Effector CD8-positive, alpha-beta T cell (primary cell): Measurements from ENCODE around the gene NR2C2AP.
"Not testable (repeated sequence)": the region's sequence is repeated elsewhere in the genome, so short reads cannot be mapped to it uniquely, and the experiment has no call there.

Experiments used
- DNase-seq: peaks from one replicate; lab custom pipeline; 2025; lab: John Stamatoyannopoulos, UW

NR2C2AP gene

DNA sequence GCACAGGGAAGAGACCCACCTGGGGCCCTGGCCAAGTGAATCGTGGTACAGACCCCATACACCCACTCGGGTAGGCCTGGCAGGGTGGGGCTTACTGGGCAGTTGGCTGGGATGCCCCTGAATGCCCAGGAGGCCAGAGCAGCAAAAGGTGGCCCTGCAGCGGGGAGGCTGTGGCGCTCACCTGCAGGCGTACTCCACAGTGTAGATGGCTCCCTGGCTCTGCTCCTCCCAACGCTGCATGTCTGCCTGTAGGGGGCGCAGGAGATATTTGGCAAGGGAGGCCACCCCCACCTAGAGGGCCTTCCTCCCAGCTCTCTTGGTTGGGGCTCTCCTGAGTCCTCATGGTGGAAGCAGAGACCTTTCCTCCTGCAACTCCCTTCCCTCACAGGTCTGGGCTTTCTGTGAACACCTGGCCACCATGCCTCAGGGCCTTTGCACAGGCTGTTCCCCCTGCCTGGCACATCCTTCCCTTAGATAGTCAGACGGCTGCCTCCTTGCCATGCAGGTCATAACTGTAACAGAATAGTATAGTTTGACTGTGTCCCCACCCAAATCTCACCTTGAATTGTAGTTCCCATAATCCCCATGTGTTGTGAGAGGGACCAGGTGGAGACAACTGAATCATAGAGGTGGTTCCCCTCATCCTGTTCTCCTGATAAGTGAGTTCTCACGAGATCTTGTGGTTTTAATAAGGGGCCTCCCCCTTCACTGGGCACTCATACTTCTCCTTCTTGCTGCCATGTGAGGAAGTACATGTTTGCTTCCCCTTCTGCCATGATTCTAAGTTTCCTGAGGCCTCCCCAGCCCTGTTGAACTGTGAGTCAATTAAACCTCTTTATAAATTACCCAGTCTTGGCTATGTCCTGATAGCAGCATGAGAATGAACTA is 17.1 kb downstream of the NR2C2AP start:
- peak; percentile 52 for DNase-seq

DNA sequence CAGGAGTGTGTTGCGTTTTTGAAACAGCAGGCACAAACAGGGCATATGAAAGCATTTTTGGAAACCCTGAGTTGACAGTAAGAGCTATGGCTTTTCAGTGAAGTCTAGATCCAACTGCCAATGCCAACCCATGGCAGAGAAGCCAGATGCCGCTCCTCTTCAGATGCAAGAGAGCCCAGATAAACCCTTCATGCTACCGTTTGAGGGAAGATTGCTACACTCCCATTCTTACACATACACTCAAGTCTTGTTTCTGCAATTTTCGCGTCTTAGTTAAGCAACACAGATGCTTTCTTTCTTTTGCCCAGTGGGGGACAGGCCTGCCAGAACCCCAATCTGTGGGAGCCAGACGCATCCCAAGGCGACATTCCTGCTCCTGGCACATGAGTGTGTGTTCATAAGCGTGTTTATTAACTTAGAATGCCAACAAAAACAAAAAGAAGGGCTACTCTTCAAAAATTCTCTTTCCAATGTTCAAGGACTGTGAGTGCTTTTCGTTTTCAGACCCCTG is 21.7 kb downstream of the NR2C2AP start:
- DNase-seq, result no peak

DNA sequence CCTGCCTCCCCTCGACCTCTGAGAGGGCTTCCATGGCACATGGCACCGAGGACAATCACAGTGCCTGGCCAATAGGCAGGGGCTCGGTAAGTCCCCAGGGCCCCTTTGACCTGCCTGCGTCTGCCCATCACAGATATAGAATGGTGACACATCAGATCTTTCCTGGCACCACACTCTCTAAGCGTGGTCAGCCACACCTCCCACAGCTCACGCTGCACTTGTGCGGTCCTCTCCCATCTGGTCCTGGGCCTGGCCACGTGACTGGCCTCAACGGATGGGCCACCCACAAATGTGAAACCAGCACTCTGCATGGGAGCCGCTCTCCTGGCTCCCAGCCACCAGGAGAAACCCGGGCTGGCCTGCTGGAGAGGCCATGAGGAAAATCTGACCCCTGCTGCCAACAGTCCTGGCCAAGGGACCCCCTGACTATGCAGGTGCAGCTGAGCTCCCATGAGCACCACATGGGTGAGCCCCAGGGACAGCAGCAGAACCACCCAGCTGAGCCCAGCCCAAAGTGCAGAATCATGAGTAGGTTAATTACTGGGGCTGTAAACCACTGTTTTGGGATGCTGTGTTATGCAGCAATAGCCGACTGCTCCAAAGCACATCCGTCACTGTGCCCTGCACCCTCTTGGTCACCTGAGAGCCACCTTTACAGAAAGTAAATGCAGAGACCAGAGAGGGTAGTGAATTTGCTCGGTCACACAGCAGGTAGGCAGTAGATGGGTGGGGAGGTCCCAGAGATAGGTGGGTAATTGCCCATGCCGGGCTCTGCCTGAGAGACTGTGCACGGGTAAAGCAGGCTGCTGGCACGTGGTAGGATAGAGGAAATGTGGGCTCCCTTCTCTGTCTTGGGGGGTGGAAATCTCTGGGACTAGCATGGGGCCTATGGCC is 23.4 kb downstream of the NR2C2AP start:
- no peak for DNase-seq

DNA sequence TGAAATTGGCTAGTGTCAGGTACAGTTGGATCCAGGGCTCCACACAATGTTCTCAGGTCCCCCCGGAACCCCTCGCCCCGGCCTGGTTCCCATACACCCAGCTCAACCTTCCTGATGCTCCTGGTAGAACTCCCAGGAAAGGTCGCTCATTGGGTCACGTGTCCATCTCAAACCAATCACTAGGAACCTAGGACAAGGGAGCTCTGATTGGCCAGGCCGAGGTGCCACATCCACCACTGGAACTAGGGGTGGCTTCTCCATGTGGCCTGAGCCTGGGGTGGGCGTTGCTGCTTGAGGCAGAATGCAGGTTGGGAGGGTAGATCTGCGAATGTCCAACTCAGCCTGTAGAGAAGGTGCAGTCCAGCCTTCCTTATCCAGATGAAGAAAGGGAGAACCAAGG is 26.3 kb downstream of the NR2C2AP start:
- no peak for DNase-seq

GRCh38 chr19:19173243-19173642 is 30.0 kb downstream of the NR2C2AP start:
- not testable (repeated sequence) for DNase-seq

DNA sequence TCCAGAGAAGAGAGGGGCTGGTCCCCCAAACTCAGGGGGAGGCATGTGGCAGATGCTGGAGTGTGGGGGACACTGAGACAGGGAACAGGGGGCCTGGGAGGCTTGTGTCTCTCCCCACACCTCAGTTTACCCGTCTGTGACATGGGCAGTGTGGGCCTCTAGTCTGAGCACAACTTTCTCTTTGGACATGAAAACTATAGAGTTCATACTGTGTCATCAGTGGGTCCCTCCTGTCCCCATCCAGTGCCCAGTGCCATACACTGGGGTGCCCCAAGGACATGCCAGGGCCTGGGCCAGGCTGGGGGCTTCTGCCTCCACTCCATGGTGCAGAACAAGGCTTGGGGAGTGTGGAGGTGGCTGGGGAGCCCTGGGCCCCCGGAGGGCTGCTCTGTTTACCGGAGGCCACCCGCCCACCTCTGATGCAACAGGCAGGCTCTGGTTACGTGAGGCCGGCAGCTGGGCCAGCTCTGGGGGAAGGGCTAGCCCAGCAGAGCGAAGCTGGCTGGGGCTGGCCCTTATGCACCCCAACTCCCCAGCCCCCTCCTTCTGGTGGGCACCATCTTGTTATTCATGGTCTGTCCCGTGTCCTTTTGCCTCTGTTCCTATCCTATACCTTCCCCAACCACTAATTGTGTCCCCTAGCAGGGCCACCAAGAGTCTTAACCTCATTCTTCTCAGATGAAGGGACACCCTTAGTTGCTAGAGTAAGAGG is 31.2 kb downstream of the NR2C2AP start:
- no peak for DNase-seq

DNA sequence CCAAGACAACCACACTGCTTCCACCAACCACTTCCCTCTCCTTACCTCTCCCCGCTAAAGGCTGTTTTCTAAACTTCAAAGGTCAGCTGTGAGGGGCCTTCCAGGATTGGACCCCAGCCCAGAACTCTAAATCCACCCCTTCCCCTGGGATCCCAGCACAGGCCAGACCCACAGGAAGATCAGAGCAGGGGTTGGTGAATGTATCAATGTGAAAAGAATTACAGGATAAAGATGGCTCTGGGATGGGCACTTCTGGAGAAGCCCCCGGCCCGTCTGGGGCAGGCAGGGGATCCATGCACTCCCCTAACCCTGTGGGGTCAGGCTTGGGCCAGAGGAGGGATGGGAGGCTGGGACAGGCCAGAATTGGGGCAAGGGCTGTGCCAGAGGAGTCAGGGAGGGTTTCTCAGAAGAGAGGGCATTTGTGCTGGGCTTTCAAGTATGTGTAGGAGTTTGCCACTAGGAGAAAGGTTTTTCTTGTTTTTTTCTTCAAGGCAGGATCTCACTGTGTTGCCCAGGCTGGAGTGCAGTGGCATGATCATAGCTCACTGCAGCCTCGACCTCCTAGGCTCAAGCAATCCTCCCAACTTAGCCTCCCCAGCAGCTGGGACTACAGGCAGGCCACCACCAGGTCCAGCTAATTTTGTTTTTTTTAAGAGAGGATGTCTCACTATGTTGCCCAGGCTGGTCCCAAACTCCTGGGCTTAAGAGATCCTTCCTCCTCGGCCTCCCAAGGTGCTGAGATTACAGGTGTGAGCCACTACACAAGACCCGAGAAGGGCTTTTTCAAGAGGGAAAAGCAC is 32.1 kb downstream of the NR2C2AP start:
- DNase-seq, result no peak

DNA sequence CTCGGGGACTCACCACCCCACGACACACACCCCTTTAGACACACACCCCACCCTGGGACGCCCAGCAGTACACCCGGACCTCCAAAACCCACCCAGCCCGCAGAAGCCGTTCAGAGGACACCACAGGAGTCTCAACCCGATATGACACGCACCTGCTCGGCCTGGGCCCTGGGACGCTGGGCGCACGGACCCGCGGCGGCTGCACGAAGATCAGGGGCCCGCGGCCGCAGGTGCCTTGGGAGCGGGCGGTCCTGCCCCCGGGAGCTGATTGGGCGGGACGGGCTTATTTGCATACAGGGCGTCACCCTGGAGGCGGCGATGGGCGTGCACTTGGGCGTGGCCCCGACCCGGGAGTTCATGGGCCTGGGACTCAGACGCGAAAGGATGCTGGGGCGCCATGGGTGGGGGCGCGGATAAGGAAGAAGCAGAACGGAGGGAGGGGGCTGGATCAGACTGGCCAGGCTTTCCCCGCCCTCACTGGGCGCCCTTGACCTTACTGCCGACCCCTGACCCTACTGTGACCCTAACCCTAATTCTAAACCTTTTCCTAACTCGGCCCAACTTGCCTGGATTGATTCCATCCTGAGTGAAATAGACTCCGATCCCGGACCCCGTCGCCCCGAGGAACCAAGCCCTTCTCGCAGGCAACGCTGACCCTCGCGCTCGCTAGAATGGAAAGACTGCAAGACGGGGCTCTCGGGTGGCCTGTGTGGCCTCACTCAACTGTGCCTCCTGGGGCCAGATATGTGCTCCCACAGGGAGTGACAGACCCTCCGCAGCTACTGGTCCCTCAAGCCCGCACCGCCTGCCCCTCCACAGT is 33.0 kb downstream of the NR2C2AP start, which contains the start of gene MEF2B:
MEF2B (minus strand) TSS at position 211 of the 820 bp plus-strand sequence. CDS start 19,528 bp downstream, outside the sequence.
- DNase-seq, result peak; percentile 71

GRCh38 chr19:19169236-19170052 is 33.8 kb downstream of the NR2C2AP start:
- DNase-seq, result no peak

DNA sequence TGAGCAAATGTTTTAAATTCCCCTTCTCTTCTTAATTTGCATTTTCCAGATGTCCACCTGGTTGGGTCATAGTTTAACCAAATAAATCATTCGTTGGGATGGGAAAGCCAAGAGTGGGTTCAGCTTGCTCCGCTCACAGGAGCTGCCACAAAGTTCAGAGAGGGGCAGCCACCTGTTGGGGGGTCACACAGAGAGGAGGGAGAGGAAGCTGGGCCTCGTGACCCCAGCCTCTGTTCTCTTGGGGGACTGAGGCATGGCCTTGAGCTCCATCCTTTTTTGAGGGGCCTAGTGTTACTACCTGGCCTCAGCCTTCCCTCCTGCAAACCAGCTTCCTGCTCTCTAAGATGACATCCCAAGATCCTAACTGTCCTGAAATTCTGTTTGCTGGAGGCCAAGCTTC is 35.6 kb downstream of the NR2C2AP start:
- DNase-seq, result no peak

DNA sequence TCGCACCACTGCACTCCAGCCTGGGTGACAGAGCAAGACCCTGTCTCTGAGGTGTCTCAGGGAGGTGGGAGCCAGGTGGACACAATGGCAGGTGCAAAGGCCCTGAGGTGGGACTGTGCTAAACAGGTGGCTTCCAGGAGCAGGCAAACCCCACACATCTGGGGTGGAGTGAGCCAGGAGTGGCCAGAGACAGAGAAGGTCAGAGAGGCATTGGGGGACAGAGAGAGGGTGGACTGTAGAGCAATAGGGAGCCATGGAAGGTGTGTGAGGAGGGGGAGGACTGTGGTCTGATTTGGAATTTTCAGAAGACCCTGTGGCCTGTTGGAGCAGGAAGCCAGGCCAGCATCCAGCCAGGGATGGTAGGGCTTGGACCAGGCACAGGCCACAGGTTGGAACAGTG is 37.8 kb downstream of the NR2C2AP start:
- DNase-seq, result no peak

- DNase-seq, result no peak
Measured at GRCh38 chr19:19162495-19162894, 40.7 kb downstream of the NR2C2AP start.

- no peak for DNase-seq
Measured at GRCh38 chr19:19160461-19161035, 42.7 kb downstream of the NR2C2AP start.

DNA sequence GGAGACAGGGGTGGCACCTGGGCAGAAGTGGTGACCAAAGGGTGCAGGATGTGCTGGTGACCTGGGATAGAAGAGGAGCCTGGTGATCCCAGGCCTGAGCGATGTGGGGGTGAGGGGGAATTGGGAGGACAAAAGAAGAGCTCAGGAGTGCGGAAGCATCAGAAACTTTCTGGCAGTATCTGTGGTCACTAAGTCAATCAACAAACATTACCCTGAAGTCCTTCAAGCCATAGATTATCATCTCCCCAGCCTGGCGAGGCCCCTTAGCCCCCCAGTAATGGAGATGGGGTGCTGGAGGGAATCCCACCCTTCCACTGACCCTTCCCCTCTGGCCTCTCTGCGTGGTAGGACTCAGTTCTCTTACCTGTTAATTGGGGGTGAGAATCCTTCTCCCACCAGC is 43.7 kb downstream of the NR2C2AP start:
- no peak for DNase-seq

DNA sequence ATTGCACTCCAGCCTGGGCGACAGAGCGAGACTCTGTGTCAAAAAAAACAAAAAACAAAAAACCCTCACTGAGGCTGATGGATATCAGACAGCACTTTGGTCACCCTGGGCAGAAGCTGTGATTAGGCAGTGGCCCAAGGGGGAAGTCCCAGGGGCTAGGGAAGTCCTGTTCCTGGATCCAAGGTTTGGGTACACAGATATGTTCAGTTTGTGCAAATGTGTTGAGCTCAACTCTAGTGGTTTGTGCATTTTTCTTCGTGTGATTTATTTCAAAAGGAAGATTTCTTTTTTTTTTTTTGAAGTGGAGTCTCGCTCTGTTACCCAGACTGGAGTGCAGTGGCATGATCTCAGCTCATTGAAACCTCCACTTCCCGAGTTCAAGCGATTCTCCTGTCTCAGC is 45.4 kb downstream of the NR2C2AP start:
- DNase-seq, result no peak

DNA sequence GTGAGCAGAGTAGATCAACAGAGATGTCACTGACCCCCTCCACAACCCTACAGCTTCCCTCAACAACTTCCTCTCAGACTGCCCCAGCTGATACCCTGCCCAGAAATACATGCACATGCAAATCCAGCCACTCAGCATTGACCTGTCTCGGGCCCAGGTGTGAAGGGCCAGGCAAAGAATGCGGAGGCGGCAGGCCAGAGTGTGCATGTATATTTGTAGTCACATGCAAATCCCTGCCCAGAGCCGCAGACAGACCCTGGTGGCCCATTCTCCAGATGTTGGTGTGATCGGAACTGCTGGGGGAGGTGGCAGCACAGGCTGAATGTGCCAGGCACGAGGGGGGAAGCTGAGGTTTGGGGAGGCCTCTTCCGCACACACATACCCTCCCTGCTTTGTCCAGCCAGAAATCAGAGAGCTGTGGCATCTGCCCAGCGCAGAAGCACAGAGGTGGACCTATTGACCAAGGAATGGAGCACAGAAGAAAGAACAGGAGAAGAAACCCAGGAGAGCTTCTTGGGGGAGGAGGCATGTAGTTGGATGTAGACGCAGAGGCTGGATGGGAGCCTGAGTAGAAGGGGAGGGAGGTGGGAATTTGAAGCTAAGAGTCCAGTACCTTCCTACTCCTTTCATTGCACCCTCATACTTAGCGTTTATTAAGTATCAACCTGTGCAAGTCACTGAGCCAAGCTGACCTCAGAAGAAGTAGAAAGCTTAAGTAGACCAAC is 47.6 kb downstream of the NR2C2AP start:
- DNase-seq, result no peak

GRCh38 chr19:19154768-19155494 is 48.3 kb downstream of the NR2C2AP start:
- DNase-seq, result no peak
